ENCODE measurements around the gene WBP11.

DNA sequence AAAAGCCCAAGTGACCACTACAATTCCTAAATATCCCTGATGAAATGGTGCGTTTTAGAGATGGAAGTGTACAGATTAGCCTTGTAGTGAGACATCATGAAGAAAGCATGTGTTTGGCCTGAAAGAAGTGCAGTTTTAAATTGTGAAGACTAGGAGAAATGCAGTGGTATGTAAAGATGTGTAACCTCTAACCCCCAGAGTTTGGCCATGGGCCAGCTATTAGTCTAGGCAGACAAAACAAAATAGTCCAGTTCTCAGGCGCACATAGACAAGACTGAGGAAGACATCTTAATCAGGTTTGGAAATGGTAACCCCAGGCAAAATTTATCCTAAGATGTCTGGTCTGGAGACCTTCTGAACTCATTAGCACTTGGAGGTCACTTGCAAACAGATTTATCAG lies 23.4 kb downstream of the WBP11 start:
- TF ChIP-seq, protein P1, sequence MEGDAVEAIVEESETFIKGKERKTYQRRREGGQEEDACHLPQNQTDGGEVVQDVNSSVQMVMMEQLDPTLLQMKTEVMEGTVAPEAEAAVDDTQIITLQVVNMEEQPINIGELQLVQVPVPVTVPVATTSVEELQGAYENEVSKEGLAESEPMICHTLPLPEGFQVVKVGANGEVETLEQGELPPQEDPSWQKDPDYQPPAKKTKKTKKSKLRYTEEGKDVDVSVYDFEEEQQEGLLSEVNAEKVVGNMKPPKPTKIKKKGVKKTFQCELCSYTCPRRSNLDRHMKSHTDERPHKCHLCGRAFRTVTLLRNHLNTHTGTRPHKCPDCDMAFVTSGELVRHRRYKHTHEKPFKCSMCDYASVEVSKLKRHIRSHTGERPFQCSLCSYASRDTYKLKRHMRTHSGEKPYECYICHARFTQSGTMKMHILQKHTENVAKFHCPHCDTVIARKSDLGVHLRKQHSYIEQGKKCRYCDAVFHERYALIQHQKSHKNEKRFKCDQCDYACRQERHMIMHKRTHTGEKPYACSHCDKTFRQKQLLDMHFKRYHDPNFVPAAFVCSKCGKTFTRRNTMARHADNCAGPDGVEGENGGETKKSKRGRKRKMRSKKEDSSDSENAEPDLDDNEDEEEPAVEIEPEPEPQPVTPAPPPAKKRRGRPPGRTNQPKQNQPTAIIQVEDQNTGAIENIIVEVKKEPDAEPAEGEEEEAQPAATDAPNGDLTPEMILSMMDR (conservative IDR thresholded peaks at IDR 0.05 in 1 of 2, IDR thresholded peaks at IDR 0.05 in 1 of 2; ENCODE audit: extremely low read depth in 1 of 2, insufficient read depth in 1 of 2, low read depth in 1 of 2, low read length in 2 of 2), result no peak
- TF ChIP-seq EZH2 (IDR thresholded peaks at IDR 0.05; ENCODE audit: borderline replicate concordance, low read length), result no peak
